Measurements from ENCODE around the gene KCNQ2. TPM values are rescaled to one million over a fixed set of nuclear protein-coding genes. Genes with fewer than 3 reads are reported as not detected.

KCNQ2 gene
- total RNA-seq, 1 experiment from 2014 or later, result 0.25 TPM

DNA sequence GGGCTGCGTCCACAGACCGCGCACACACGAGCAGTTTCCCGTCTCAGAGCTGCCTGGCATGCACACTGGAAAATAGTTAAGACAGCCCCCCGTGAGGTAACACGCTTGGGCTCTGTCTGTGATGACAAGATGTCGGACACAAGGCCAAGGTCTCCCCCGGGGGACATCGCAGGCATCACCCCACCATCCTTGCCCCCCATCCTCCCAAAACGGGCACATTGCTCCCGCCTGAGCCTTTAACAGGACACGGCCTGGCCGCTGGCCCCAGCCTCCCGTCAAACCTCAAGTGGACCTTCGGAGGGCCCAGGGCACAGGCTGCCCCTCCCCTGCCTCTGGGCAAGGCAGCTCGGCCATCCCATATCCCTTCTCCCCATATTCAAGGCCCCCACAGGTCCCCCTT lies 5.6 kb downstream of the KCNQ2 start:
- Mint-ChIP-seq H3K27ac (ENCODE audit: unreplicated experiment) (no peak overlapping the region), H3K4me3 (ENCODE audit: unreplicated experiment) (no peak overlapping the region), H3K9me3 (ENCODE audit: unreplicated experiment) (no peaks in the 10 kb centered on the region), H3K36me3 (ENCODE audit: insufficient read depth, unreplicated experiment) (peaks cover 4% of the 10 kb centered on the region), H3K4me1 (ENCODE audit: low read depth, unreplicated experiment) (no peaks in the 10 kb centered on the region), H3K27me3 (ENCODE audit: insufficient read depth, unreplicated experiment) (peaks cover 59% of the 10 kb centered on the region)
- ChIA-PET POLR2A (no interaction called here), CTCF (no interaction called here)
- intact Hi-C loops (cut with micrococcal nuclease; ENCODE audit: unreplicated experiment), result no loop called here
- Histone ChIP-seq H3K9me3 (no peaks in the 10 kb centered on the region), H3K36me3 (ENCODE audit: control insufficient read depth, insufficient read depth, low read length) (no peaks in the 10 kb centered on the region), H3K4me3 (ENCODE audit: low read depth, low read length) (no peak overlapping the region), H3K27me3 (replicated peaks; ENCODE audit: control insufficient read depth, insufficient read depth, low read length) (peaks cover 10% of the 10 kb centered on the region), H3K4me1 (peaks cover 1% of the 10 kb centered on the region; the same call in 1 of the 2 replicates)
- no peak for DNase-seq
- TF ChIP-seq, protein P1, sequence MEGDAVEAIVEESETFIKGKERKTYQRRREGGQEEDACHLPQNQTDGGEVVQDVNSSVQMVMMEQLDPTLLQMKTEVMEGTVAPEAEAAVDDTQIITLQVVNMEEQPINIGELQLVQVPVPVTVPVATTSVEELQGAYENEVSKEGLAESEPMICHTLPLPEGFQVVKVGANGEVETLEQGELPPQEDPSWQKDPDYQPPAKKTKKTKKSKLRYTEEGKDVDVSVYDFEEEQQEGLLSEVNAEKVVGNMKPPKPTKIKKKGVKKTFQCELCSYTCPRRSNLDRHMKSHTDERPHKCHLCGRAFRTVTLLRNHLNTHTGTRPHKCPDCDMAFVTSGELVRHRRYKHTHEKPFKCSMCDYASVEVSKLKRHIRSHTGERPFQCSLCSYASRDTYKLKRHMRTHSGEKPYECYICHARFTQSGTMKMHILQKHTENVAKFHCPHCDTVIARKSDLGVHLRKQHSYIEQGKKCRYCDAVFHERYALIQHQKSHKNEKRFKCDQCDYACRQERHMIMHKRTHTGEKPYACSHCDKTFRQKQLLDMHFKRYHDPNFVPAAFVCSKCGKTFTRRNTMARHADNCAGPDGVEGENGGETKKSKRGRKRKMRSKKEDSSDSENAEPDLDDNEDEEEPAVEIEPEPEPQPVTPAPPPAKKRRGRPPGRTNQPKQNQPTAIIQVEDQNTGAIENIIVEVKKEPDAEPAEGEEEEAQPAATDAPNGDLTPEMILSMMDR (IDR thresholded peaks at IDR 0.05; ENCODE audit: insufficient read depth in 1 of 2, low read depth in 1 of 2, low read length in 1 of 2, severe bottlenecking in 1 of 2, unreplicated experiment in 1 of 2), result no peak
- no TSS peak for BruUV-seq (replicated peaks)

DNA sequence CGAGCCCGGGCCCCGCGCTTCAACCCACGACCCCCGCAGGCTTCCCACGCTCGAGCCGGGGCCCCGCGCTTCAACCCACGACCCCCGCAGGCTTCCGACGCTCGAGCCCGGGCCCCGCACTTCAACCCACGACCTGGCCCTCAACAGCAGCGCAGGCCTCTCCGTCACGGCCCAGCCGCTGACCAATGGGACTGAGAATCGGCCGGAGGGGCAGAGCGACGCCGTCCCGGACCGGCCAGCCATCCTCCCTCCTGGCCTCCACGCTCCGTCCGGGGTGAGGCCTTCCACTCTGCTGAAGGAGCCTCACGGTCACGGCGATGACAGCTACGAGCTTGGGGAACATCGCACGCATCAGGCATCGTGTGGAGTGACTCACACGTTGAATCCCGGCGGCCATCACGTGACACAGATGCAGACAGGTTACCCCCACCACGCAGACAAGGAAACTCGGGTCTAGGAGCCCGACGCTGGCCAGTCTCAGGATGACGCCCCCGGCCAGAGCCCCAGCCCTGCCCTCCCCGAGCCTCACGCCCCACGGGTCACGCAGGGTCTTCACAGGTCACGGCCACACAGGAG lies 6.1 kb downstream of the KCNQ2 start:
- Mint-ChIP-seq H3K36me3 (ENCODE audit: insufficient read depth, unreplicated experiment) (peaks cover 4% of the 10 kb centered on the region), H3K27ac (ENCODE audit: unreplicated experiment) (no peak overlapping the region), H3K4me3 (ENCODE audit: unreplicated experiment) (no peak overlapping the region), H3K4me1 (ENCODE audit: low read depth, unreplicated experiment) (no peaks in the 10 kb centered on the region), H3K9me3 (ENCODE audit: unreplicated experiment) (no peaks in the 10 kb centered on the region), H3K27me3 (ENCODE audit: insufficient read depth, unreplicated experiment) (peaks cover 61% of the 10 kb centered on the region)
- Histone ChIP-seq H3K9me3 (no peaks in the 10 kb centered on the region), H3K4me3 (ENCODE audit: low read depth, low read length) (no peak overlapping the region), H3K27me3 (replicated peaks; ENCODE audit: control insufficient read depth, insufficient read depth, low read length) (peaks cover 10% of the 10 kb centered on the region), H3K4me1 (no peaks in the 10 kb centered on the region), H3K36me3 (ENCODE audit: control insufficient read depth, insufficient read depth, low read length) (no peaks in the 10 kb centered on the region)
- DNase-seq, result no peak
- no TSS peak for BruUV-seq (replicated peaks)
- CTCF ChIA-PET, result no interaction called here
- TF ChIP-seq, protein P1 (IDR thresholded peaks at IDR 0.05; ENCODE audit: insufficient read depth in 1 of 2, low read depth in 1 of 2, low read length in 1 of 2, severe bottlenecking in 1 of 2, unreplicated experiment in 1 of 2), result no peak
- POLR2A ChIA-PET, result no interaction called here
- intact Hi-C loops (cut with micrococcal nuclease; ENCODE audit: unreplicated experiment), result no loop called here

DNA sequence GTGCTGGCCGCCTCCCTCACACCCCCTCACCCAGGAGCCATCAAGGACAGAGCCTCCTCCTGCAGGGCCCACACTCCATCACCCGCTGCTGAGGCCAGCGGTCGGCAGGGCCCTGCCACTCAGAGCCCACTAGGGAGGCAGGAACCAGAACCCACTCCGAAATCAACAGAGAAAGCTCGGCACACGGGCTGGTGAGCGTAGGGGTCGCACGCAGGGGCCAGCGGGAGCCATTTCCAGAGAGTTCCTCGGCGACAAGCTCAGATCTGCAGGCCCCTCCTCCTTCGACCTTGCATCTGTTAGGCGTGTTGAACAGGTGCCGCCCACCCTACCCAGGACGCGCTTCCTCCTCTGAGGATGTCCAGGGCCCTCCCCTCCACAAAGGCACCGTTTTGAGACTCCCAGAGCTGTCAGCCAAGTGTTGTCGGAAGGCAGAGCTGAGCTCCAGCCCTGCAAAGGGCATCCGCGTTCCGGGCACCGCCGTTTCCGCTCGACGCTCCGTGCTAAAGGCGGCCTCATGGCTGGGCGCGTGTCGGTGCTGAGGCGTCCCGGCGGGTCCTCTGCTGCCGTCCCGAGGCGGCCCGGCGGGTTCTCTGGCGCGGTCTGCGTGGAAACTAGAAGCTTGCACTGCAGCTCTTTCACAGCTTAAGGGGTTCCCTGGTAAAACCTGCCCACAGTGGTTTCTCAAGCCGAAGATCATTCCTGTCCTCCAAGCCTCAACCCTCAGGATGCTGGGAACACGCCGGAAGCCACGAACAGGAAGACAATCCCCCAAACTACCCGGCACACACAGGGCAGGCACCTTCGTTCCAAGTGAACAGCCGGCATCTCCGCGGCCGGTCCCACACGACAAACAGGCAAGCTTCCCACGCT lies 6.8 kb downstream of the KCNQ2 start:
- BruUV-seq (replicated peaks), result no TSS peak
- intact Hi-C loops (cut with micrococcal nuclease; ENCODE audit: unreplicated experiment), result no loop called here
- no peaks in the 10 kb centered on the region for H3K4me1 ChIP-seq
- H3K9me3 ChIP-seq, result no peaks in the 10 kb centered on the region
- Mint-ChIP-seq H3K36me3 (ENCODE audit: insufficient read depth, unreplicated experiment) (peaks cover 4% of the 10 kb centered on the region), H3K27me3 (ENCODE audit: insufficient read depth, unreplicated experiment) (peaks cover 62% of the 10 kb centered on the region), H3K9me3 (ENCODE audit: unreplicated experiment) (no peaks in the 10 kb centered on the region), H3K4me3 (ENCODE audit: unreplicated experiment) (no peak overlapping the region), H3K27ac (ENCODE audit: unreplicated experiment) (no peak overlapping the region), H3K4me1 (ENCODE audit: low read depth, unreplicated experiment) (no peaks in the 10 kb centered on the region)
- CTCF ChIA-PET, result no interaction called here
- POLR2A ChIA-PET, result interaction anchor here (0.6 kb wide), 1 partner anchor 66 kb away, joined by 3 read pairs; no protein-coding TSS in a partner anchor
- H3K36me3 ChIP-seq (ENCODE audit: control insufficient read depth, insufficient read depth, low read length), result no peaks in the 10 kb centered on the region
- peaks cover 9% of the 10 kb centered on the region for H3K27me3 ChIP-seq (replicated peaks; ENCODE audit: control insufficient read depth, insufficient read depth, low read length)
- TF ChIP-seq, protein P1 (IDR thresholded peaks at IDR 0.05; ENCODE audit: insufficient read depth in 1 of 2, low read depth in 1 of 2, low read length in 1 of 2, severe bottlenecking in 1 of 2, unreplicated experiment in 1 of 2), result no peak
- H3K4me3 ChIP-seq (ENCODE audit: low read depth, low read length), result no peak overlapping the region
- no peak for DNase-seq

Data from Caco-2 (cell line).